ENCODE measurements around the gene ACOD1. TPM values are rescaled to one million over a fixed set of nuclear protein-coding genes. Genes with fewer than 3 reads are reported as not detected.

The ACOD1 gene
- total and polyA plus RNA-seq, 2 of the 13 experiments (the other 11 are each of a cell fraction or from before 2014, with no cell fraction given): not detected

GRCh38 chr13:76991796-76992547 is 43.7 kb downstream of the ACOD1 start, which contains the start of gene CLN5 (continued):
- TF ChIP-seq NCOA2 (CRISPR knock-in tag; IDR thresholded peaks at IDR 0.05) (peak; percentile 64; the same call in 1 of the 2 replicates), RXRA (CRISPR knock-in tag; IDR thresholded peaks at IDR 0.05) (peak; percentile 52), GLMP (CRISPR knock-in tag; IDR thresholded peaks at IDR 0.05; ENCODE audit: borderline replicate concordance) (no peak), GATAD2A (CRISPR knock-in tag; IDR thresholded peaks at IDR 0.05) (peak; percentile 10; the same call in 1 of the 2 replicates), ZNF883 (CRISPR knock-in tag; IDR thresholded peaks at IDR 0.05; ENCODE audit: not compliant biosample characterization) (peak; percentile 93), KAT8 (CRISPR knock-in tag; IDR thresholded peaks at IDR 0.05) (peak; percentile 95), ELF4 (CRISPR knock-in tag; IDR thresholded peaks at IDR 0.05; ENCODE audit: borderline replicate concordance) (no peak), ZBTB3 (CRISPR knock-in tag; IDR thresholded peaks at IDR 0.05; ENCODE audit: borderline replicate concordance, low read depth) (no peak), ZFY (CRISPR knock-in tag; IDR thresholded peaks at IDR 0.05) (peak; percentile 90), KLF15 (CRISPR knock-in tag; IDR thresholded peaks at IDR 0.05; ENCODE audit: borderline replicate concordance) (peak; percentile 58; the same call in 1 of the 2 replicates), ZNF83 (CRISPR knock-in tag; IDR thresholded peaks at IDR 0.05; ENCODE audit: borderline replicate concordance) (0 out of 2 replicates have a peak, but pooled peaks have one; percentile 59), TBL1XR1 (IDR thresholded peaks at IDR 0.05; ENCODE audit: borderline replicate concordance, low read length, partially characterized antibody) (peak; percentile 20), ZNF567 (CRISPR knock-in tag; IDR thresholded peaks at IDR 0.05; ENCODE audit: borderline replicate concordance) (no peak), PLRG1 (conservative IDR thresholded peaks at IDR 0.05) (no peak), ZNF558 (CRISPR knock-in tag; IDR thresholded peaks at IDR 0.05; ENCODE audit: borderline replicate concordance) (peak; percentile 65; the same call in 1 of the 2 replicates), ADNP (CRISPR knock-in tag; IDR thresholded peaks at IDR 0.05) (no peak), UBTF (CRISPR knock-in tag; IDR thresholded peaks at IDR 0.05) (peak; percentile 92), ZNF496 (CRISPR knock-in tag; IDR thresholded peaks at IDR 0.05; ENCODE audit: insufficient replicate concordance) (no peak), ZNF557 (CRISPR knock-in tag; IDR thresholded peaks at IDR 0.05) (peak; percentile 87; the same call in 1 of the 2 replicates), TRIM24 (CRISPR knock-in tag; IDR thresholded peaks at IDR 0.05) (no peak), DNMT3B (CRISPR knock-in tag; conservative IDR thresholded peaks at IDR 0.05) (0 out of 2 replicates have a peak, but pooled peaks have one; percentile 40), ZNF468 (CRISPR knock-in tag; IDR thresholded peaks at IDR 0.05) (no peak), ZFP36 (IDR thresholded peaks at IDR 0.05; ENCODE audit: borderline replicate concordance, low read depth, low read length, partially characterized antibody) (no peak), ZNF275 (CRISPR knock-in tag; IDR thresholded peaks at IDR 0.05; ENCODE audit: borderline replicate concordance) (0 out of 2 replicates have a peak, but pooled peaks have one; percentile 55), KDM3A (CRISPR knock-in tag; IDR thresholded peaks at IDR 0.05; ENCODE audit: low read depth) (peak; percentile 67; the same call in 1 of the 2 replicates), ZNF792 (CRISPR knock-in tag; IDR thresholded peaks at IDR 0.05) (peak; percentile 73; the same call in 1 of the 2 replicates)
